ENCODE results near the gene CPED1.
"Not testable (repeated sequence)": the region's sequence is repeated elsewhere in the genome, so short reads cannot be mapped to it uniquely, and the experiment has no call there.

Gene CPED1

DNA sequence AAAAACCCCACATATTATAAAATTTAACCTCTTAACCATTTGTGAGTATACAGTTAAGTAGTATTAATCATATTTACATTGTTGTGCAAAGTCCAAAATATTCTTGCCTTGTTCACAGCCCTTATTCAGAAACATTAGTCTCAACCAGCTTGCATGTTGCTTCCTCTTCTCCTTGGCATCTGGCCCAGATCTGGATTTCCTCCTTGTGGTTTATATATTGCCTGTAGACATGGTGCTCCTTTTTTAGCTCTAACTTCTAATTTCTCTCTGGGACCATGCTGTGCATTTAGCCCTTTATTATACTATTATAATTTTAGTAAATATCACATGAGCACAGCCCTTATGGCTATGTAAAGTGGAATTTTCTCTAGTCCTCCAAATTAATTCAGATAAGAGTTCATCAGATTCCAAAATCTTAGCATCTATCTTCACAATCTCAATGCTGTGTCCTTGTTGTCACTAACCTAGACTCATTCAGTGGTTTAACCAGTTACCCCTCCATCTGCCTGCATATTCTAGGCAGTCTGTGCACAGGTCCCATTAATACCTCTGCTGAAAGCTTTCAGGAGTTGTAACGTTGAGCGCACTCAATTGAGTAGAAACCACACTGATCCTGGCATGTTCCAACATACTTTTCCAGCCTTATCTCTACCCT, 7.9 kb downstream of the CPED1 start:
- no peak for DNase-seq (ENCODE audit: low read depth in 2 of 2)

- no peak for DNase-seq (ENCODE audit: low read depth in 2 of 2)
Observed at GRCh38 chr7:120996988-120997345, 8.5 kb downstream of the CPED1 start.

DNA sequence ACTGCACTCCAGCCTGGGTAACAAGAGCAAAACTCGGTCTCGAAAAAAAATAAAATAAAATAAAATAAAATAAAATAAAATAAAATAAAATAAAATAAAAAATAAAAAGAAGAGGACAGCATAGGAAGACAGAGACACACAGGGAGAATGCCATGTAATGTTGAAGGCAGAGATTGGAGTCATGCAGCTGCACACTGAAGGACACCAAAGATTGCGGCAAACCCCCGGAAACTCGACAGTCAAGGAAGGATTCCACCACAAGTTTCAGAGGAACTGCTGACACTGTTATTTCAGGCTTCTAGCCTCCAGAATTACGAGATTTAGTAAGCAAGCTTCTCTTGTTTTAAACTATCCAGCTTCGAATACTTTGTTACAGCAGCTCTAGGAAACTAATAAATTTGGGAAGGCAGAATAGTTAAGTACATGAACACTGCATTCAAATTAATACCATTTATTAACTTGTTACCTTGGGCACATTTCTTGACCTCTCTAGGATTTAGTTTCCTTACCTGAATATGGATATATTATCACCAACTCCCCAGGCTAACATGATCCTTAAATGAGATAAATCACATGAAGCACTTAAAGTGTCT, 9.5 kb downstream of the CPED1 start:
- no peak for DNase-seq (ENCODE audit: low read depth in 2 of 2)

DNA sequence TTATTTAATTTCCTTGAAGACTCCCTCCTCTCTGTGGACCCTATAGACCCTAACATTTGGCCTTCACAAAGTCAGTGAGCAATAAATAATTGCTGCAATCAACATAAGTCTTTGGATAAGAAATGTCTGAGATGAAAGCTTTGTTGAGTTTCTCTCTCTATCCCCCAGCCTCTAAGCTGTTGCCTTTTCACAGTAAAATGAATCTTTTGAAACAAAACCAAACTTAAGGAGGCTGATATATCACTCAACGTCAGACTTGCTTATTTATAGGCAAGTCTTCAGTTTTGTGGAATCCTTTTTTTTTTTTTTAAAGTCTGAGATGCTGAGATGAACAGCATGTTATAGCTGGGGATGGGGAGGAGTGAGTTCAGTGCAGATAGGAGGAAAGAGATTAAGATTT, 10.0 kb downstream of the CPED1 start:
- DNase-seq (ENCODE audit: low read depth in 2 of 2) = no peak

DNA sequence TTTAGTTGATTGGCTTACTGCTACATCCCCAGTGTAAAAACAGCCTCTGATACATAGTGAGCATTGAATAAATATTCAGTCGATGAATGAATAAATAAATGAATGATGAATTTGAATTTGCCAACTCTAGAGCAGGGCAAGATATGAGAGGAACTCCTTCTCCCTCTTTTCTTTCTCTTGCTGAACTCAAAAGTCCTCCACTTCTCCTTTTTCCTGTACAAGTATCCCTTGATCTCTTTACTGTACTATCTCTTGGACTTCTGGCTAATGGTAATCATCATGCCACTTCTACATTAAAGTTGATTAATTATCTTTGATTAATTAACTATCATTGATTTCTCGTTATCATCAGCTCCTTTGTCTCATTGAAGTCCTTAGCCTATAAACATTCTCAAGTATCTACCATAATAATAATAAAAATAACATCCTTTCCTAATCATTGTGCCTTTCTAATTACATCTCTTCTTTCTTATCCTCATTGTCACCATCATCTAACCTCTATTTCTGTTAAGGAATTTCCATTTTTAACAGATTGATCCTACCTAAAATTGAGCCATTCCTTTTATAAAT, 10.6 kb downstream of the CPED1 start:
- no peak for DNase-seq (ENCODE audit: low read depth in 2 of 2)

DNA sequence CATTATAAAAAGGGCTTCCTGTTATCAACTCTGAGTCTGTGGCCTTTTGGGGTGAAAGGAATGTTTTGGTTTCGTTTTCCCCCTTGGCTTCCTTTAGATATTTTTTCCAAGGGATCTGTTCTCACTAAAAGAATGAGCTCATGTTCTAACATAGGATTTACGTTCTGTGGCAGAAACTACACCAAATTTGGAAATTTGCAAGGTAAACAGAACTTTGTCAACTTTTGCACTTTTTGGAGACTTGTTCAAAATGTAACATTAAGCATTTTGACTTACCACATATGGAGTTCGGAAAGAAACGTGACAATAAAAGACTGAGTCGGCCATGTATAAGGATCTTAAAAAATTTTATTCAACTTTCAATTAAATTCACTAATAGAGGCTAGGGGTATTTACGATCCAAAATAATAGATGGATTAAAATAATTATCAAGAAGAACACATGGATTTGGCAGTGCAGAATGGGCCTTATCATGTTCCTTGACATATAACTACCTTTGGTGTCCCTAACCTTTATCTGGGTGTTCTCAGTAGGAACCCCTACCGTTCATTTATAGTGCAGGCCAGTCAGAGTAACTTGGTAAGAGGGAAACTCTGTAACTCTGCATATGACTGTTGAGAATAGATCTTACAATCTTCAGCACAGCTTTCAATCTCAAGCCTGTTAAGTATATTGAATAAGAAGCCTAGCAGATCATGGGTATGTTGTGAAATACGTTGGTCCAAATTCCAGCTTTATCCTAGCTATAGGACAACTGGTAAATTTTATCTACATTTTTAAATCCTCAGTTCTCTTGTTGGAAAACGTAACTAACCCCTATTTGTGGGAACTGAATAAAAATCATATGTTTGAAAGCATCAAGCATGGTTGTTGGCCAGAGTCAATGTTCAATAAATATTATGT, 11.8 kb downstream of the CPED1 start:
- DNase-seq (ENCODE audit: low read depth in 2 of 2) = no peak

DNA sequence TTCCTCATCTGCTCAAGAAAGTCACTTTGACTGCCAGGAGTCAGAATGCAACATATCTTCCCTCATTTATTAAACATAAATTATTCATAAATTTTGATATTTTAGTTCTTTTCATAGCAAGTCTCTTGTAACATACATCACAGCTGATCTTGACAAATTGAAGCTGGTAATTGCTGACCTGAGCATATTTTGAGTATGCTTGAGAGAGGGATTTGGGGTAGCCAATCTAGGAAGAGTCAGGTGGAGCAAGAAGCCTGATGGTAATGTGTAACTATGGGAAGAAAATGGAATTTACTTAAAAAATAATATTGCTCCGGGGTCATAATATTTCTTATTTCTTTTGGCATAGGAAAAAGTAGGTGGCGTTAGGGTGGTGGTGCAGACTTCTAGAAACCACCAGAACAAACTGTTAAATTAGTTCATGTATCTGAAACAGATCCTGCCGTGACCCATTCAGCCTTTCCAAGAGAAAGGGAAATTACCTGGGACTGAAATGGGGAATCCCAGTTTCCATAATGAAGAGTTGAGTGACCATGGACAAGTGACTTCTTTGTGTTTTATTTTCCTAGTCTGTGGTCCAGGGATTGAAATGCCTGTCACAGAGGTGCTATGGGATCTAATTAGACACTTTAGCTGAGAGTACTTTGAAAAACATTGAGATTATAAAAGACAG, 12.9 kb downstream of the CPED1 start:
- no peak for DNase-seq (ENCODE audit: low read depth in 2 of 2)

DNA sequence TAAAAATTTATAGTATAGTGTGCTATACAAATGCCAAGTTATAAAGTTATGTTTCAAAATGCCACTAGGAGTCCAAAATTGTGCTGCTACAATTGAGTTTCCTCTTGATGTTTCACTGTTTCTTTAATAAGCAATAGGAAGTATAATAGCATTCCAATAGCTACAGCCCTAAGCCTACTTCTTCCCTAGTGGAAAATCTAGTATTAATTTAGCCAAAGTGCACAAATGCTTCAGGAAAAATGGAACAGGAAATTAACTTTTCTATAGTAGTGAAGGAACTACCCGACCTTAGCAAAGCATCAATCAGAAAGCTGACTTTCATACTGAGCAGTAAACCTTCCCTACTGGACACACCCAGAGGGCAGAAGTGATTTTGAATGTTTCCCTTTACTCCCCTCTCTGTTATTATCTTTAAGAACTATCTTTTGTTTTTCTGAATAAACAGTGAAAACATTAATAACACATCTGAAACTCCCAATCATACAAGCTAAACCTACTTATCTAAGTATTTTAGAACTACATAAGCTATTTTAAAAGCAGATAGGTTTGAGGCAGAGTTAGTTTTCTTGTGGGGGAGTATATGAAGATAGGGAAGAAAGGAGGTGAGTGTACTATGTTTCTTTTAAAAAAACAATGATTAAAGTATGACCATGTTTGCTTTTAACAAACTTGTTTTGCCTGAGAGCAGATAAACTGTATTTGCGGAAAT, 13.7 kb downstream of the CPED1 start:
- no peak for DNase-seq (ENCODE audit: low read depth in 2 of 2)

DNA sequence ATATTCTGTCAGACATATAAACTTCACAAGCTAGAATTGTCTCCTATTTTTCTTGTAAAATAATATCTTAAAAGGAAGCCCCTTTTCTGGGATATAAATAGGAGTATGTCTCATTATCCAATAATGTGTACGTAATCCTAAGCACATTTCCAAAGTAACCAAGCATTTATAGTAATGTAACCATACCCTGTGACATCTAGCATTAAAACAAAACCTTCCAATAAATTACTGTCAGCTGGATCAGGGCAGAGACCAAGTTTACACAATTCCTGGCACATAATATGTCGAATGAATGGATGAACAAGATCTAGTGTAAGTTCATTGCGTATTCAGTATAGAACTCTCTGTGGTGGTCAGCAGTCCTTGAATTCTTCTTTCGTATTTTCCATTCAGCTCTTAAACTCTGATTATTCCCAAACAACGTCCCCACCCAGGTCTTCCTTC, 14.3 kb downstream of the CPED1 start:
- no peak for DNase-seq (ENCODE audit: low read depth in 2 of 2)

DNA sequence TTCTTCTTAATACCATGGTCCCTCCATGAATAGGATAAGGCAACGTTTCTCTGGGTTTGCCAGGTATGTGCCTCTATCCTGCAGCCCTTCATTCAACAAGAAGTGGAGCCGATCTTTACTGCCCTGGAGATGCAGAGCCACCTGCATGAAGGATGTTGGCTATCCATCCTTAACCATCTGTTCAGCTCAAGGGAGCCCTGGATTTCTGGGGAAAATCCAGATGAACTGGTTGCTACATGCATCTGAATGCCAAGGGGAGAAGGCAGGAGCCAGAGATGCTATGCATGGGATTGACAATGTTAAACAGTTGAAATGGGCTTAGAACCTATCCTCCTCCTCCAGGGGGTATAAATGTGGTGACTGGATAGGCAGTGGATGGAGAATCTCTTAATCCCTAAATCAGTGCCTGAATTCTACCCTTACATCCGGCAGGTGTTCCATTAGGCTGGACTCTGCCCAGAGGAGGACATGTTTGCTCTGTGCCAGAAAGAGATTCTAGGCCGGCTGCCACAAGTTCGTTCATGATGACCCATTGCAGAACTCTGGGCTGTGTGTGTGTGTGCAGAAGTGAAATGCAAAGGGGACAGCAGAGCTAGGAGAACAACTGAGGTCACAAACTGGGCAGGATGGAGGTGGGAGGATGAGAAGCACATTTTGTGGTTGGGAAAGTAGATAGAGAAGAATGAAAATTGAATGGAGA, 15.6 kb downstream of the CPED1 start:
- no peak for DNase-seq (ENCODE audit: low read depth in 2 of 2)

- not testable (repeated sequence) for DNase-seq (ENCODE audit: low read depth in 2 of 2)
Observed at GRCh38 chr7:121005058-121005457, 16.5 kb downstream of the CPED1 start.

GRCh38 chr7:121005996-121006584, 17.6 kb downstream of the CPED1 start:
- no peak for DNase-seq (ENCODE audit: low read depth in 2 of 2)

- DNase-seq (ENCODE audit: low read depth in 2 of 2) = no peak
Observed at GRCh38 chr7:121006711-121007315, 18.3 kb downstream of the CPED1 start.

GRCh38 chr7:121008816-121009215, 20.3 kb downstream of the CPED1 start:
- DNase-seq (ENCODE audit: low read depth in 2 of 2) = no peak

DNA sequence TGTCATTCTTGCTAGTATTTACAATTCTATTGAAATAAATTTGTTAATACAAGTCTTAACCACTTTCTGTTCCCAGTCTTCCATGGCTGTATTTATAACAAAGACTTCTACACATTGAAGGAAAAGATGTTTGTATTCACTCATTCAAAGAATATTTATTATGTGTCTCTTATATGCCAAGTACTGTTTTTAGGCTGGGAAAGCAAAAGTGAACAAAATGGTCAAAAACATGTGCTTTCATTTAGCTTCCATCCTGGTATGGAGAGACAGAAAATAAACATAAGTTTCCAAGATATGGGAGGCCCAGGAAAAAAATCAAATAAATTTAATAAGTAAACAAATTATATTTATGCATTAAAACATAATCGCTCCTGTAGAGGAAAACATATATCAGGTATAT, 22.9 kb downstream of the CPED1 start:
- no peak for DNase-seq (ENCODE audit: low read depth in 2 of 2)

DNA sequence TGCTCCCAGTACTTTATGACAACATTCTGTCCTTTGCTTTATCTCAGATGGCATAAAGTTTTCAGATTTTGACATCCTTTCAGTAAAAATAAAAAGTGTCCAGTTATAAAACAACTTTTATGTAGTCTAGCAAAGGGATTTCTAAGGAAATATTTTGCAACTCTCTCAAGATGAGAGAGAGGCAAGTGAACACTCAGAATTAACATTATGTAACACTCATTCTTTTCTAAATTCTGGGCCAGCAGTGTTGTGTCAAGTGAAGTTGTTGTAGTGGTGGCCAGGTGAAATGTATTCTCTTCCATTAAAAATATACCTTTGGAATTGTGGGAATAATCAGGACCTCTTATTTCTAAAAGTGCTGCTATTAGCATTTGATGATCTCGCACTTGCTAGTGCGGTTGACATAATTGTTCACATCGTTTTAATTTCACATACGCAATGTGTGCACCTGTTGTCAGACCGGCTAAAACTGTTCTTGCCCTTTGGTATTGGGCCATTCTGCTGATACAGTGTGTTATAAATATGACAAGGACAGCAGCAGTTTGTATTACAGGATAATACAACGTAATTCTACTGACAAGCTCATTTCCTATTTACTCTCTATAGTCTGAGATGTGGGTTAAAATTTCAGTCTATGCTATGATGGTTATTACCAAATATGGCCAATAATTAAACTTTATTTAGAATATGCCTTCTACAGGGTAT, 23.8 kb downstream of the CPED1 start:
- no peak for DNase-seq (ENCODE audit: low read depth in 2 of 2)

DNA sequence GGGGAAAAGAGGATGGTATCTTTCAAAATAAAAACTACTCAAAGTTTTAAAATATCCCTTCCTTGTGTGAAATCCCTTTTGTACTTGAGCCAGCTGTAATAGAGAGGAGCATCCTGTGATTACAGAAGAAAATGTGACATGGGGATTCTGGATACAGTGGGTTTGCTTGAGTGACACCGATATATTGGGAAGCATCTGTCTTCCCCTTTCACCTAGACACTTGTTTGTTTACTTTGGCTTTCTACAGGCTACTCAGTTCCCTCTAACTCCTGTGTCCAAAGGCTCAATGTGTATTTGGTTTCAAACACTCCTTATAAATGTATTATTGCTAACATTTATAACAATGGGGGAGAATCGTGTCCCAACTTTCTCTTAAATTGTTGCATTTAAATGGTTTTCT, 24.4 kb downstream of the CPED1 start:
- no peak for DNase-seq (ENCODE audit: low read depth in 2 of 2)

GRCh38 chr7:121015560-121015959, 27.0 kb downstream of the CPED1 start:
- no peak for DNase-seq (ENCODE audit: low read depth in 2 of 2)

- DNase-seq (ENCODE audit: low read depth in 2 of 2) = no peak
Observed at GRCh38 chr7:121016966-121017365, 28.5 kb downstream of the CPED1 start.

All from stimulated activated CD4-positive, alpha-beta T cell treated with anti-CD3 and anti-CD28 coated beads, Interleukin-1b, Interleukin-23, amount 100 ng/mL, for 1 hour (primary cell).